Thoracic aorta (tissue), 2 donors: Measurements from ENCODE around the gene EDIL3. TPM values are rescaled to one million over a fixed set of nuclear protein-coding genes. Genes with fewer than 3 reads are reported as not detected.
A peak's percentile ranks its signal among the peaks of the same experiment; 100 is the strongest.

Source experiments
- ATAC-seq: fragments of 150-250 bp; one replicate; pipeline ENCODE4 v1.8.0; 2017; ENCODE audit warnings: low read depth; ENCODE audit not compliant: insufficient number of reproducible peaks, low FRiP score
- DNase-seq: peaks from one replicate; pipeline ENCODE4 v3.0.0-alpha.2; 2020; ENCODE audit warnings: low spot score
- H3K27ac ChIP-seq, 2 donors: fragments of 200-600 bp; sonication (generic); 1 replicate in 1 of 2; 2 replicates in 1 of 2; pipeline ENCODE4 v1.5.1; 2016; ENCODE audit warnings: mild to moderate bottlenecking in 2 of 2, moderate library complexity in 2 of 2
- H3K27me3 ChIP-seq: fragments of 200-600 bp; sonication (generic); replicated peaks from 2 replicates; pipeline ENCODE4 v1.6.0; 2016; ENCODE audit warnings: mild to moderate bottlenecking; ENCODE audit not compliant: insufficient read depth
- H3K36me3 ChIP-seq: fragments of 200-600 bp; sonication (generic); one replicate; pipeline ENCODE4 v1.5.1; 2016
- H3K4me1 ChIP-seq, 2 donors: fragments of 200-600 bp; sonication (generic); 1 replicate in 1 of 2; 2 replicates in 1 of 2; pipeline versions ENCODE4 v1.5.1 to v1.6.0; 2016; ENCODE audit warnings: low read depth in 2 of 2, mild to moderate bottlenecking in 1 of 2; ENCODE audit not compliant: control insufficient read depth in 1 of 2
- H3K4me3 ChIP-seq: fragments of 200-600 bp; sonication (generic); 2 replicates; pipeline ENCODE4 v1.5.1; 2016; ENCODE audit warnings: mild to moderate bottlenecking
- H3K9me3 ChIP-seq: fragments of 200-600 bp; sonication (generic); 2 replicates; pipeline ENCODE4 v1.5.1; 2016
- CTCF ChIP-seq: fragments of 200-600 bp; sonication (generic); IDR thresholded peaks from one replicate; pipeline ENCODE4 v1.5.1; 2019; ENCODE audit warnings: antibody characterized with exemption
- total RNA-seq, 2 donors: library from RNA; depleted of rRNA; stranded (reverse); fragments of >200 nt; gene quantifications; one replicate each; pipeline versions ENCODE4 v1.1.0 to v1.2.3, GENCODE V29; 2016

The EDIL3 gene
- total RNA-seq, 2 donors from 2014 or later: 157 to 170 TPM

- H3K27ac ChIP-seq: peak overlapping the region; percentile 67 to 96
- peak overlapping the region; percentile 39 for H3K4me3 ChIP-seq
- ATAC-seq (no peak), DNase-seq (no peak)
- TF ChIP-seq CTCF: no peak
- no peaks in the 10 kb centered on the region for H3K27me3 ChIP-seq
- peaks cover 14 to 54% of the 10 kb centered on the region in 2 donors for H3K4me1 ChIP-seq
- H3K36me3 ChIP-seq: no peaks in the 10 kb centered on the region
- no peaks in the 10 kb centered on the region for H3K9me3 ChIP-seq
Measured at GRCh38 chr5:84378961-84379360, 5.7 kb downstream of the EDIL3 start.

GRCh38 chr5:84378420-84378819, 6.3 kb downstream of the EDIL3 start:
- Histone ChIP-seq H3K27ac (peak overlapping the region; percentile 67 to 96), H3K4me1 (peaks cover 14 to 56% of the 10 kb centered on the region in 2 donors), H3K4me3 (peak overlapping the region; percentile 39), H3K27me3 (no peaks in the 10 kb centered on the region), H3K9me3 (no peaks in the 10 kb centered on the region), H3K36me3 (no peaks in the 10 kb centered on the region)
- DNase-seq: no peak
- no peak for ATAC-seq
- no peak for TF ChIP-seq CTCF

GRCh38 chr5:84376346-84376745, 8.3 kb downstream of the EDIL3 start:
- Histone ChIP-seq H3K27ac (no peak overlapping the region), H3K4me3 (no peak overlapping the region), H3K27me3 (no peaks in the 10 kb centered on the region), H3K9me3 (no peaks in the 10 kb centered on the region), H3K4me1 (peaks cover 23 to 60% of the 10 kb centered on the region in 2 donors), H3K36me3 (no peaks in the 10 kb centered on the region)
- ATAC-seq: no peak
- no peak for DNase-seq
- no peak for TF ChIP-seq CTCF

- Histone ChIP-seq H3K4me1 (peaks cover 23 to 48% of the 10 kb centered on the region in 2 donors), H3K4me3 (no peak overlapping the region), H3K9me3 (no peaks in the 10 kb centered on the region), H3K27me3 (no peaks in the 10 kb centered on the region), H3K27ac (no peak overlapping the region), H3K36me3 (no peaks in the 10 kb centered on the region)
- ATAC-seq (no peak), DNase-seq (no peak)
- TF ChIP-seq CTCF: no peak
Measured at GRCh38 chr5:84374568-84374967, 10.1 kb downstream of the EDIL3 start.

- Histone ChIP-seq H3K4me1 (peaks cover 23 to 38% of the 10 kb centered on the region in 2 donors), H3K9me3 (no peaks in the 10 kb centered on the region), H3K4me3 (no peak overlapping the region), H3K27ac (no peak overlapping the region), H3K27me3 (no peaks in the 10 kb centered on the region), H3K36me3 (no peaks in the 10 kb centered on the region)
- no peak for ATAC-seq
- TF ChIP-seq CTCF: no peak
- no peak for DNase-seq
Measured at GRCh38 chr5:84373506-84373905, 11.2 kb downstream of the EDIL3 start.
